Stimulated activated CD4-positive, alpha-beta T cell treated with anti-CD3 and anti-CD28 coated beads, Interleukin-15, amount 100 ng/mL, for 48 hours (primary cell): ENCODE measurements around the gene LETM1.

Source experiments
- DNase-seq, 2 donors: peaks; one replicate each; pipeline ENCODE4 v3.0.0-alpha.2; 2020; ENCODE audit warnings: low read depth in 2 of 2

The LETM1 gene

DNA sequence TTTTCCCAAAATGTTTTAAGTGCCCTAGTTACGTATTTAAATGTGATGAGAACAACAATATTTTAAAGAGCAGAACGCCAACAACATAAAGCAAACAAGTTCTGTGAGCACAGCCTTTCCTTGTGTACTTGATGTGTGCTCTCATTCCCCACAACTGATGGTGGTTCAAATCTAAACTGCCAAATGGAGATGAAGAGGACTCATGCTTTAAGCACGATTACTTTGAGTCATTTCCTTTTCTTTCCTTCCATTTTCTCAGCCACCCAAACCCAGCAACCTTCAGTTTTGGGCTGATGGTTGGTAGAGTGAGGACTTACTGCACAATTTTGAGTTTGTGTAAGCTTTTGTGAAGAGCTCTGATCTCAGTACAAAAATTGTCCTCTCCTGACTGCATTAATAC lies 16.9 kb upstream of the LETM1 start:
- DNase-seq: no peak

DNA sequence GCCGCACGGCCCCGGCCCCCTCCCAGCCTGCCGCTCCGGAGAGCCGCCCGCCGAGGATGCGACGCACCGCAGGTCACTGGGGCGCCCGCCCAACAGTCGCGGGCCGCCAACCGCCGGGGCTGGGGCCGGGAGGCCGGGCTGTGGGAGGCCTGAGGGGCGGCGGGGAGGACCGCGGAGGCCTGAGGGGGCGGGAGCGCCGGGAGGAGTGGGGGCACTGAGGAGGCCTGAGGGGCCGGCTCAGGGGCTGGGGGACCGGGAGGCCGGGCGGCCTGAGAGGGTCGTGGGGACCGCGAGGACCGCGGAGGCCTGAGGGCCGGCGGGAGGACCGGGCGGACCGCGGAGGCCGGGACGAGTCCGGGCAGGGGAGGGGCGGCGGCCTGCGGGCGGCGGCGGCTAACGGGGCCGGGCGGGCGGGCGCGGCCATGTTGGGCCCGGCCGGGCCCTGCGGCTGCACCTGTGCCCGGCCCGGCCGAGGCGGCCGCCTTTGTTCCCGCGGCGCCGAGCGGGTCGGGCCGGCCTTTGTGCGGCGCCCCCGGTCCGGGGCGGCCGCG lies 15.6 kb upstream of the LETM1 start:
- no peak for DNase-seq

DNA sequence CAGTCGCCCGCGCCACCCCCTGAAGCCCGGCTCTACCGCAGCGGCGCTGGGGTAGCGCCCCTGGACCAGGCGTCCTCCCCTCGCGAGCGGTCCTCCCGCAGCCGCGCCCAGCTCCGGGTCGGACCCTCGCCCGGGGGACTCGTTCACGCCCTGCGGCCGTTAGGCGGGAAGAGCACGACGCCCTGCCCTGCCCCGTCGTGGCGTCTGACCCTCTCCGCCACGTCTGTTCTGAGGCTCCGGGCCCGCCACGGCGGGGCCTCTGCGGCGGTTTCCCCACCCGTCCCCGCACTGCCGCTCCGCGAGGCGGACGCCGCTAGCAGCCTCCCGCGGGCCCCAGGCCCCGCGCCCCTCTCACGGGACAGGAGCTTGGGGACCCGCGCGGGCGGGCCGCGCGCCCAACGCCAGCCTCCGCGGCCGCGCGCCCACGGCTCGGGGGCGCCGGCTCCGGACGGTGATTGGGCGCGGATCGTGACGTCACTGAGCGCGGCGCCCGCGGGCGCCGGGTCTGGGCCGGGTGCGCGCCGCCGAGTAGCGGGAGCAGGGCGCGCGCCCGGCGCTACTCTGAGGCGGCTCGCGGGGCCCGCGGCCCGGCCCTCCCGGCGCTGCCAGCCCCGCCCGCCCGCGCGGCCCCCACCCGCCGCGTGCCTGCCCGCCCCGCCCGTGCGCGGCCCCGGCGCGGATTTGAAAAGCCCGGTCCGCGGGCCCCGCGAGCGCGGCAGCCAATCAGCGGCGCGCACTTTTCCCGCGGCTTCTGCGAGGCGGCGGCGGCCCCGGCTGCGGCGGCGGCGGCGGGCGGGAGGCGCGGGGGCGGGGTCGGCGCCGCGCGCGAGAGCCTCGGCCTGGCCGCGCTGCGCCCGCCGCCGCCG lies 14.9 kb upstream of the LETM1 start, which contains the start of gene NSD2:
NSD2 (plus strand) TSS at position 816 of the 866 bp plus-strand sequence. CDS start 29,262 bp downstream, outside the sequence.
- DNase-seq: peak; percentile 80 to 89

DNA sequence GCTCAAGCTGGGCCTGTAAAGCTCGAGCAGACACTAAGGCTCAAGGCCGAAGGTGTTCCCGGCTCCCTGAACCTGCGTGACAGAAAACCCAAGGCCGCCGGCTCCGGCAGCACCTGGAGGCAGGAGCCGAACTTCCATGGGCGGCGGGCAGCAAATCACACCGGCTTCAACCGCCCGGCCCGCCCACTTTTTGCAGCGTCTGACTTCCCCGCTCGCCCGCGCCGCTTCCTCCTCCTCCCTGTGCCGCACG lies 14.3 kb upstream of the LETM1 start:
- DNase-seq: peak; percentile 71 to 80

DNA sequence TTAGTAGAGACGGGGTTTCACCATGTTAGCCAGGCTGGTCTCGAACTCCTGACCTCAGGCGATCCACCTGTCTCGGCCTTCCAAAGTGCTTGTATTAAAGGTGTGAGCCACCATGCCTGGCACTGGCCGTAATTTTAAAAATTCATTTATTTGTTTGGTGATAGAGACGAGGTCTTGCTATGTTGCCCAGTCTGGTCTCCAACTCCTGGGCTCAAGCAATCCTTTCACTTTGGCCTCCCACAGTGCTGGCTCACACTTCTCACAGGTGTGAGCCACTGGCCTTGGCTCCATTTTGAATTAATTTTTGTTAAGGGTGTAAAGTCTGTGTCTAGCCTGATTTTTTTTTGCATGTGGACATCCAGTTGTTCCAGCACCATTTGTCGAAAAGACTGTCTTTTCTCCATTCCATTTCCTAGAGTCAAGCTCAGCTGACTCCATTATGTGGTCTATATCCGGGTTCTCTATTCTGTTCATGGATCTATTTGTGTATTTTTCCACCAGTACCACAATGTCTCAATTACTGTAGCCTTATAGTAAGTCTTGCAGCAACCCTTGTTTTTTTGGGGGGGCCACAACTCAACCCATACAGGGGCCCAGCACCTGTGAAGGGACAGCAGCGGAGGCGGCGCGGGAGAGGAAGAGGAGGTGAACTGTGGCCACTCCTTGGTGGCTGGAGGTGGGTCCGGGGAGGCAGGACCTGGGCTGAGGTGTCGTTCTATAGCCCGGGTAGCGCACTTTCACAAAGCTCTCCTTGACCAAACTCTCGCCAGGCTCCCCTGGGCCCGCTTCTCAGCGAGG lies 13.8 kb upstream of the LETM1 start:
- no peak for DNase-seq

DNA sequence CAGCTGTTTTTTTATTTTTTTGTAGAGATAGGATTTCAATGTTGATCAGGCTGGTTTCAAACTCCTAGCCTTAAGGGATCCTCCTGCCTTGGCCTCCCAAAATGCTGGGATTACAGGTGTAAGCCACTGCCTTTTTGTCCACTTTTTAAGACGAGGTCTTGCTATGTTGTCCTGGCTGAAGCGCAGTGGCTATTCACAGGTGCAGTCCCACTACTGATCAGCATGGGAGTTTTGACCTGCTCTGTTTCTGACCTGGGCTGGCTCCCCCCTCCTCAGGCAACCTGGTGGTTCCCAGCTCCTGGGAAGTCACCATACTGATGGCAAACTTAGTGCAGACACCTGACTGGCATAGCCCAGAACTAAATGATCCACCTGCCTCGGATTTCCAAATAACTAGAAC lies 13.0 kb upstream of the LETM1 start:
- no peak for DNase-seq

DNA sequence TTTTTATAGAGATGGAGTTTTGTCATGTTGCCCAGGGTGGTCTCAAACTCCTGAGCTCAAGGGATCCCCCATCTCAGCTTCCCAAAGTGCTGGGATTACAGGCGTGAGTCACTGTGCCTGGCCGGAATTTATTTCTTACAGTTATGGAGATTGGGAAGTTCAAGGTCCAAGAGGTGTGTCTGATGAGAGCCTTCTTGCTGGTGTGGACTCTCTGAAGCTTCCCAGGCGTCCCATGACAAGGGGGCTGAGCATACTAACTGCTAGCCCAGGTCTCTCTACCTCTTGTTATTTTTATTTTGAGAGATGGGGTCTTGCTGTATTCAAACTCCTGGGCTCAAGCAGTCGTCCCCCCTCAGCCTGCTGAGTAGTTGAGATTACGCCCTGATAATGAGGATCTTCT lies 12.3 kb upstream of the LETM1 start:
- no peak for DNase-seq

DNA sequence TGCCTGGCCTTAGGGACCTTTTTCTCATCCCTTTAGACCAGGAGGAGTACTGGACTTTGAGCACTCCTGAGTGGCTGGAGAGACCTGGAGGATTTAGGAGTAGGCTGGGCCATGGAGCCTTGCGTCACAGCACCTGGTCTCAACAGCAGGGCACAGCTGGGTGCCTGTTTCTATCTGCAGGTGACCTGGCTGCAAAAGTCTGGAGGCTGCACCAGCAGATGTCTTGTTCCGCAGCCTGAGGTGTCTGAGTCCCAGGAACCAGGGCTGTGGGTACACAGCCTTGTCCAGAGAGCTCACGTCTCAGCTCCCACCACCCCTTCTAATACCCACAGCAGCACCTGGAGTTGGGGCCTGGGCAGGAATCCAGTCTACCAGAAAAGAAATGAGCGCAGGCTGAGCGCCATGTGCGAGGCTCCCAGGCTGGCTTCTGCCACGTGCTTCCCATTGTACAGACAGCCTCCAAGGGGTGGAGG lies 10.3 kb upstream of the LETM1 start:
- DNase-seq: no peak

DNA sequence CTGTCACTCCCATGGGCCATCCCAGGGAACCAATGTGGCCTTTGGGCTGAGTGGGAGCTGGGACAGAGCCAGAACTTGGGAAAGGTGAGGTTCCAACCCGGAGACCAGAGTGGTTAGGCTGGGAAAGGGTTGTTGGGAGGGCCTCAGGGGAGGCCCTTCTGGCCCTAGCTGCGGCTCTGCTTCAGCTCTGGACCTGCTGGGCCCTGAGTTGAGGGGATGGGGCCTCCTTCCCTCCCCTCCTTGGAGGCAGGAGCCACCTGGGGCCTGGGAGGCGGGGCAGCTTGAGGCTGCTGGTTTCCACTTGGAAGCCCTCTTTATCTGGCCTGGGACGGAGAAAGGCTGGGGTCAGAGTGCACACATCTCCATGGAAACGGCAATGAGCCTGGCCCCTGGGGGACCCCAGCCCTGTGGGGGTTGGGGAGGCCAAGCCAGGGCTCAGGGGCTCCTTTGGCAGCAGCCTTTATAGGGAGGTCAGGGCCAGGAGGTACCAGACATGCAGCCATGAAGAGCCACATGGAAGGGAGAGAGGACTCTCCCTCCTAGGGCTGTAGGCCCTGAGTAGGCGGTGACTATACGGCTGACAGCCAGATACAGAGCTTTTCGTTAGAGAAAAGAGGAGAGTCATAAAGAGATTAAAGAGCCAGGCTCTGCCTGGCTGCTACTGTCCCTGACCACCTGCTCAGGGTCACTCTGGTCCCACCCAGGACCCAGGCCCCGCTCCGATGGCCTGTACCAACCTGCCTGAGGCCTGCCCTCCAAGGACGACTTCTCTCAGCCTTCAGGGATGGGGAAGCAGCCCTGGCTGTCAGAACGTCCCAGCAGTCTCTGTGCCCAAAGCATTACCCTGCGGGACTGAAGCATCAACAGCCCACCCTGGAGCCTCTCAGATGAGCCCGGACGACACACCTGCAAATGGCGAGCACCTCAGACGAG lies 8.4 kb upstream of the LETM1 start:
- no peak for DNase-seq

DNA sequence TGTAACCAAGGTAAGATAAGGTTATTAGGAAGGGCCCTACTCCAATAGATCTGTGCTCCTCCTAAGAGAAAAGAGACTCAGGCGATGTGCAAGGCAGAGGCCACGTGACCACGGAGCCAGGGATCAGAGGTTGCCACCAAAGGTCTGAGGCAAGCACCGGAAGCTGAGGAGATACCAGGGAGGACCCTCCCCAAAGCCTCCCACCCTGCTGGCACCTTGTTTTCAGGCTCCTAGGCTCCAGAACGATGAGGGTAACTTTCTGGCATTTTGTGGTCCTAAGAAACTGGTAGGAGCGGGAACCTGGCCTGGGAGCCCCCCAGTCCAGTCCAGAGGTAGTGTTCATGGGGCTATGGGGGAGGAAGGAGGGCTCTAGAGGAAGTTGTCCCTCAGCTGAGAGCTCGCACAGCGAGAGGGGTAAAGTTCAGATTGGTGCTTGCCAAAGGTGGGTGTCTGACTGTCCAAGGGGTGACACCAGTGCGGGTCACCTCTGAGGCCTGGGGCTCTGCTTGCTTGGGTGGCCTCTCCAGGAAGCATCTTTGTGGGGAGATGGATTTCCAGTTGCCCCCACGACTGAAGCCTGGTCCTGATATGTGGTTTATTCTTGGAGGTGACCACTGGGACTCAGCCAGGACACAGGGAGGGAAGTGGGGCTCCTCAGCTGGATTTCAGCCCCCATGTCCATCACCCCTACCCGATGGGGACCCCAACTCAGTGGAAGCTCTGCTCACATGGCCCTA lies 7.5 kb upstream of the LETM1 start:
- no peak for DNase-seq

DNA sequence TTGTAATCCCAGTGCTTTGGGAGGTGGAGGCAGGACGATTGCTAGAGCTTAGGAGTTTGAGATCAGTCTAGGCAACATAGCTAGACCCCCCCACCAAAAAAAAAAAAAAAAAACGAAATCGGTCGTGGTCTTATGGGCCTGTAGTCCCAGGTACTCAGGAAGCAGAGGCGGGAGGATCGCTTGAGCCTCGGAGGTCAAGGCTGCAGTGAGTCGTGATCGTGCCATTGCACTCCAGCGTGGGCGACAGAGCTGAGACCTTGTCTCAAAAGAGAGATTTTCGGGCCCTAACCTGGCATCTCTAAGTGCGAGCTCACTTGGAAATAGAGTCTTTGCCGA lies 7.0 kb upstream of the LETM1 start:
- no peak for DNase-seq

DNA sequence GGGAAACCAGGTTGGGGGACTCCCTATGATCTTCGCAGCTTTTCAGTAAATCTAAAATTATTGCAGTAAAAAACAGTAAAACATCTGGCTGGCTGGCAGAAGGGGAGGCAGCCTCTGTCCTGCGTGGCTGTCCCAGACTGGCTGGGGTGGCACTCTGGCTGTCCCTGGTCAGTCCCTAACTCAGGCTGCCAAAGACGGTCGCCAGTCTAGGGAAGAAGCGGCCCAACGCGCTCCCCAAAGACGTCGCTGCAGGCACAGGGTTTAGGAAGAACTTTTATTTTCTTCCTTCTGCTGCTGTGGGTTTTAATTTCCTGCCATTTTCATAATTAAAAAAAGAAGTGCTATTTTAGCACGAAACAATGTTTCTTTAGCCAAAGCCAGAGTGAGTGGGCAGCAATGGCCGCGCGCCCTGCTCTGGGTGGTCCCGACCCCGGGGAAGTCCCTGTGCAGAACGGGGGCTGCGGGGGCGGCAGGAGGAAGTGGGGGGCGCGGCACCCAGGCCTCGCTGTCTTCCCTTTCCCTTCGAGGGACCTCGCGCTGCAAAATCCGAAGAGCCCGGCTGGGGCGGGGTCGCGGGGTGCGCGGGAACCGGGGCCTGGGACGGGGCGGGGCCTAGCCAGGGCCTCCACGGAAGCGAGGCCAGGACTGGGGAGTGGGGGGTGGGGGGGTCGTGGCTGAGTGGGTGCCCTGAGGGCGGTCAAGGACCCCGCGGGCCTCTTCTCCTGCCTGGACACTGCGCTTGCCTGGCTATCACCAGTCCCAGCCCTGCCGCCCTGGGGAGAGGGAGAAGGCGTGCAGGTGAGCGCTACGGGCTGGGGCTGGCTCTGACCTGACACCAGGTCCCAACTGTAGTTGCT lies 6.3 kb upstream of the LETM1 start:
- no peak for DNase-seq

DNA sequence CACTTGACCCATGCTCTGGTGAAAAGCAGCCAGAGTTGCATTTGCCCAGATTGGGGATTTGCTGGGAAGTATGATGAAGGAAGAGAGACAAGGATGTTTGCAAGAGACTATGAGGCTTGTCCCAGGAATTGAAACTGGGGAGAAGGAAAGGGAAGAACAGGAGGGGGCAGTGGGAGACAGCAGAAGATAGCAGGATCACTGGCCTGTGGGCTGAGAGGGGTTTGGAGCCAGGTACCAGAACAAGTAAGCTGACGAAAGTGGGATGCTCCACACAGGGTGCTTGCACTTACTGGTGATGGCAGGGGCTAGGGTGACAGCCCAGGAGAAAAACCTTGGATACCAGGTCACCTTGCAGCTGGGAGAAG lies 3.4 kb upstream of the LETM1 start:
- no peak for DNase-seq

DNA sequence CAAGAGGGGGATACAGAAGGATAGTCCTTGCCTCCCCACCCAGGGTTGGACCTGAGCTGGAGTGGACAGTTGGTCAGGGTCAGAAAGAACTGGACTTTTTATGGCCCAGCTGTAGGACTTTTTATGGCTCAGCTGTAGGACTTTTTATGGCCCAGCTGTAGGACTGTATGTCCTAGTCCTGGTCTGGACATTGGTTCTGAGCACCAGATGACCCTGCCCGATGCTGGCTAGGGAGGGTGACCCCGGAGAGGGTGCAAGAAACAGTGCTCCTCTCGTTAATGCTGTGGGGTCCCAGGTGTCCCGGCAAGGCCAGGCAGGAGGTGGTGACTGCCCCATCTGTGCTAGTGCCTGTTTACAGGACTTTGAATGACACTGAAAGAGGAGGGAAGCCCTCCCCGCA lies 2.0 kb upstream of the LETM1 start:
- DNase-seq: no peak

DNA sequence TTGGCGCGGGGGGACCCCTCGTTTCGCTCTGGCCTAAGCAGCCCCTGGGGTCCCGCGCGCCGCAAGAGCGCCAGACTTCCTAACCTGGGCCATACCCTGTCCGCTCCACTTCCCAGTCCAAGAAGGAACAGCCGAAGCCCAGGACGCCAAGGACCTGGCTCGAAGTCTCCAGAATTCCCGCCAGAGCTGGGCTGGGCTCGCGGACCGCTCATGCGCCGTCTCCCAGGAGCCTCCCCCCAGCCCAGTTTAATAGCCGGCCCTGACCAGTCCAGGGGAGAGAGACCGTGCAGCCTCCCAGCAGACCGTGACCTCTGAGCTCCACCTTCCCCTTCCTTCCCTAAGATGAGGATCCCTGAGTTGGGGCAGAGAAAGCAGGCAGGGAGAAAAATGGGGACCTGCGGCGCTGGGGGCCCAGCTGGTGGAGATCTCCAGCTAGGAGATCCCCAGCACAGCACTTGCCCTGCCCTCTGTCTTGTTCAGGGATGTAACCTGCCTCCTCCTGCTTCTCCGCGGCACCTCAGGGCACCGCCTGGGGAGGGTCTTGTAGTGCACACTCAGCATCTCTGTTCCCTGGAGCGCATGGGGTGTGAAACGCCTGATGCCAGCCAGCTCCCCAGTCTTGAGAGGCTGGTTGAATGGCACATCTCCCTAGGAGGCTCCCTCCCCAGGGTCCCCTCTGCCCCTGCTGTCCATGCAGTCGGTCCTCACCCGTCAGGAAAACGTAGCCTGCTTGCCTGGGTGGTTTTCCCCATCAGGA lies 1.2 kb upstream of the LETM1 start:
- DNase-seq: no peak

DNA sequence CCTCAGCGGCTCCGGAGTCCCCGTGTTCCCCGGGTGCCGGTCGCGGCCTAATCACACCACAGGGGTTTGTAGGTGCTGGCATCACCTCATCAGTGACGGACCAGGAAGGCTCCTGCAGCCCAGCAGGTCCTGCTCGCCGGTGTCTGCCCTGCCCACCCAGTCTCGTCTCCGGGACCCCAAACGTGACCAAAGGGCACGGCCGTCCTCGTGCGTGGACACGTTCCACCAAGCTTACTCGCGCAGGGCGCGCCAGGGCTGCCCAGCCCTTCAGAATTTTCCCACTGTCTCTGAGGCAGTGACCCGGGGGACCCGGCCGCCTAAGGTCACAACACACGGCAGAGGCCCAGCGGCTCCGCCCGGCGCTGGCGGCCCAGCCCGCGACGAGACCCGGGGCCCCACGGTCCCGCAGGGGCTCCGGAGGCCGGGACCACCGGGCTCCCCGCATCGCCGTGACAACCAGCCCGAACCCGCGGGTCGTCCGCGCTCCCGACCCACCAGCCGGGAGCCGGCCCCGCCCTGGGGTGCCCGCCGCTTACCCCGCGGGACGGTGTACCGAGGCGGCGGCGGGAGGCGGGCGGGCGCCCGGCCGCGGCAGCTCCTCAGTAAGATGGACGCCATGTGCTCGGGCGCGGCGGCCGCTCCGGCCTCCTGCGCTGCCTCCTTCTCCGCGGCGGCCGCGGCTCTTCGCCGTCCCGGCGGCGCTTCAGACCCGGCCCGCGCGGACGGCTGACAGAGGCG lies 454 bp downstream of the LETM1 start:
- DNase-seq: no peak

DNA sequence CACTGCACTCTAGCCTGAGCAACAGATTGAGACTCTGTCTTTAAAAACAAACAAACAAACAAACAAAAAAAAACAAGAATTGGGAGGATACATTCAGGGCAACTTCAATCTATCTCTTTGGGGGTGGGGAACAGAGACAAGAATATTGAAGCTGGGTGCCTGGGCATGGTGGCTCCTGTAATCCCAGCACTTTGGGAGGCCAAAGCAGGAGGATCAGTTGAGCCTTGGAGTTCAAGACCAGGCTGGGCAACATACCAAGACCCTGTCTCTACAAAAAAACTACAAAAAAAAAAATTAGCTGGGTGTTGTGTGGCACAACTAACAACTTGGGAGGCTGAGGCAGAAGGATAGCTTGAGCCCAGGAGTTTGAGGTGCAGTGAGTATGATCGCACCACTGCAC lies 1.2 kb downstream of the LETM1 start:
- no peak for DNase-seq

DNA sequence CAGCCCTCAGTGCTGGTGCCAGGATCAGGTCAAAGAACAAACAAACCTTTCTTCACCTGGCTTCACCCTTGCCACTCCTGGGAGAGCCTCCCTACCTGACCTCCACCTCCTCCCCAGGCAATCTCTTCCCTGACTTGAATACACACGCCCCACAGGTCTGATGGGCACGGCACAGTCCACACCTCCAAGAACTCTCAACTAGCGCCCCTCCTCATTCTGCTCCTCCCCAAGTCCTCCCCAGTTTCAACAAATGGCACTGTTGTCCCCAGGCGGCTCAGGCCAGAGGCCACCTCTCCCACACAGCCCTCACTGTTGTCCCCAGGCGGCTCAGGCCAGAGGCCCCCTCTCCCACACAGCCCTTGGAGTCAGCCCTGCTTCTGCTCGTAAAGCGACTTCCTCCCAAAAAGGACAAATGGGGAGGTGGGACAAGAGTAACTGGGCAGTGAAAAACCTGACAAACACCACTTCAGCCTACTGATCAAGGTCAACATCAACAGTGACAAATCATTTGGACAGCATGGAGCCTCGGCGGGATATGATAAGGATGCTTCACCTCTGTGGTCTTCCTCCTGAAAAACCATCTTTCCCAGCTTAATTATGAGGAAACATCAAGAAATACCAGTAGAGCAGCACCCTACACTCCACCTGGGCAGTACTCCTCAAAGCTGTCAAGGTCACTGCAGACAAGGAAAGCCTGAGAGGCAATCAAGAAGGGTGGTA lies 2.9 kb downstream of the LETM1 start:
- DNase-seq: no peak
